Large intestine (tissue), 3 donors: ENCODE measurements around the gene MAML3. TPM values are rescaled to one million over a fixed set of nuclear protein-coding genes. Genes with fewer than 3 reads are reported as not detected.
A peak's percentile ranks its signal among the peaks of the same experiment; 100 is the strongest.

Experiments
- DNase-seq, 2 donors: peaks; one replicate each; pipeline versions ENCODE4 v3.0.0 to v3.0.0-alpha.2; 2013
- H3K27ac ChIP-seq: one replicate; pipeline ENCODE4 v1.5.1; 2013; ENCODE audit warnings: low read length
- H3K27me3 ChIP-seq: 2 replicates; pipeline ENCODE4 v1.6.1; 2013; ENCODE audit warnings: low read length; ENCODE audit not compliant: control insufficient read depth, insufficient read depth
- H3K36me3 ChIP-seq: 2 replicates; pipeline ENCODE4 v1.6.1; 2013; ENCODE audit warnings: low read length; ENCODE audit not compliant: control insufficient read depth, insufficient read depth
- H3K4me1 ChIP-seq: one replicate; pipeline ENCODE4 v1.6.1; 2013; ENCODE audit warnings: low read length; ENCODE audit not compliant: control insufficient read depth, insufficient read depth
- H3K4me3 ChIP-seq: one replicate; pipeline ENCODE4 v1.5.1; 2013; ENCODE audit warnings: low read length
- H3K9me3 ChIP-seq: one replicate; pipeline ENCODE4 v1.6.1; 2013; ENCODE audit warnings: mild to moderate bottlenecking, low read depth, low read length, moderate library complexity; ENCODE audit not compliant: control insufficient read depth
- WGBS: methylation state at CpG from one replicate; pipeline ENCODE4 v1.1.5; 2013; ENCODE audit warnings: low lambda C conversion rate; ENCODE audit not compliant: insufficient coverage; 5-methylcytosine and 5-hydroxymethylcytosine counted together
- polyA plus RNA-seq: library from polyadenylated mRNA; unstranded; fragments of 120-200 nt; gene quantifications from one replicate; pipeline ENCODE4 v1.2.1, GENCODE V29; 2013

Gene MAML3
- polyA plus RNA-seq, 1 donor: 10.6 TPM

DNA sequence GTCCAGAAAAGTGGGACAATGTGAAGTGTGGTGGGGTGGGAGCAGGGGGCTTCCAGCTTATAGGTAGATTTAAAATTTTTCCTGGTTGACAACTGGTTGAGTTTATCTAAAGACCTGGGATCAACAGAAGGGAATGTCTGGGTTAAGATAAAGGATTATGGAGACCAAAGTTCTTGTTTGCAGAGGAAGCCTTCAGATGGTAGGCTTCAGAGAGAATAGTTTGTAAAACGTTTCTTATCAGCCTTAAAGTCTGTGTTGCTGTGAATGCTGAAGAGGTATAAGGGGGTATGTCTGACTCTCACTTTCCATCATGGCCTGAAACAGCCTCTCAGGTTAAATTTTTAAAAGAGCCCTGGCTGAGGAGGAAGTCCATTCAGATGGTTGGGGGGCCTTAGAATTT, 467.9 kb downstream of the MAML3 start:
- H3K36me3 ChIP-seq: peaks cover 30% of the 10 kb centered on the region
- peak in 1 of 2 donors; percentile 66 for DNase-seq
- H3K27ac ChIP-seq: no peak overlapping the region
- no CpG with 5 or more reads among the region's 1 CpG for WGBS
- H3K9me3 ChIP-seq: no peaks in the 10 kb centered on the region
- H3K4me3 ChIP-seq: no peak overlapping the region
- H3K27me3 ChIP-seq: no peaks in the 10 kb centered on the region
- H3K4me1 ChIP-seq: peaks cover 59% of the 10 kb centered on the region

- Histone ChIP-seq H3K4me1 (peaks cover 53% of the 10 kb centered on the region), H3K9me3 (no peaks in the 10 kb centered on the region), H3K36me3 (peaks cover 40% of the 10 kb centered on the region), H3K4me3 (no peak overlapping the region), H3K27ac (no peak overlapping the region), H3K27me3 (no peaks in the 10 kb centered on the region)
- WGBS: no CpG with 5 or more reads among the region's 5 CpGs
- DNase-seq: no peak
Observed at GRCh38 chr4:139685180-139685579, 468.8 kb downstream of the MAML3 start.

GRCh38 chr4:139684351-139684750, 469.6 kb downstream of the MAML3 start:
- Histone ChIP-seq H3K9me3 (no peaks in the 10 kb centered on the region), H3K4me3 (no peak overlapping the region), H3K4me1 (peaks cover 45% of the 10 kb centered on the region), H3K36me3 (peaks cover 42% of the 10 kb centered on the region), H3K27ac (no peak overlapping the region), H3K27me3 (no peaks in the 10 kb centered on the region)
- WGBS: no CpG with 5 or more reads among the region's 1 CpG
- no peak for DNase-seq

- Histone ChIP-seq H3K4me3 (no peak overlapping the region), H3K36me3 (peaks cover 52% of the 10 kb centered on the region), H3K27ac (no peak overlapping the region), H3K9me3 (no peaks in the 10 kb centered on the region), H3K27me3 (no peaks in the 10 kb centered on the region), H3K4me1 (peaks cover 31% of the 10 kb centered on the region)
- 83% methylated on average over 1 of the region's 6 CpGs for WGBS
- no peak for DNase-seq
Observed at GRCh38 chr4:139682741-139683151, 471.2 kb downstream of the MAML3 start.

DNA sequence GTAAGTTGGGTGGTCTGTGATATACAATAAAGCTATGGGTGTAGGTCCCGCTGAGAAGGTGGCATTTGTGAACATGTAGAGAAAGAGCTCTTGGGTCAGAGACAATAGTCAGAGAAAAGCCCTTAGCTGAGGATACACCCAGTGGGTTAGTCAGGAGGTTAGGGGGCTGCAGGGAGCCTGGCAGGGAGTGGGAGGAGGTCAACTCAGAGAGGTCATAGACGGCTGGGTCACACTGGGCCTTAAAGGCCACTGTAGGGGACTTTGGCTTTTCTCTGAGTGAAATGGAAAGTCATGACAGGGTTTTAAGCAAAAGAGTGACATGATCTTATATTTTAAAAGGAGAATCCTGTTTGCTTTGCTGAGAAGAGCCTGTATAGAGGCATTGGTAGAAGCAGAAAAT, 471.7 kb downstream of the MAML3 start:
- Histone ChIP-seq H3K27me3 (no peaks in the 10 kb centered on the region), H3K4me1 (peaks cover 27% of the 10 kb centered on the region), H3K4me3 (no peak overlapping the region), H3K36me3 (peaks cover 49% of the 10 kb centered on the region), H3K27ac (no peak overlapping the region), H3K9me3 (no peaks in the 10 kb centered on the region)
- no peak for DNase-seq
- no CpG with 5 or more reads among the region's 2 CpGs for WGBS

GRCh38 chr4:139676913-139677585, 476.9 kb downstream of the MAML3 start:
- no peak for DNase-seq
- Histone ChIP-seq H3K4me3 (no peak overlapping the region), H3K27ac (no peak overlapping the region), H3K27me3 (no peaks in the 10 kb centered on the region), H3K9me3 (no peaks in the 10 kb centered on the region), H3K4me1 (peaks cover under 1% of the 10 kb centered on the region), H3K36me3 (peaks cover 48% of the 10 kb centered on the region)
- WGBS: no CpG with 5 or more reads among the region's 4 CpGs

GRCh38 chr4:139676365-139676764, 477.6 kb downstream of the MAML3 start:
- peaks cover 43% of the 10 kb centered on the region for H3K36me3 ChIP-seq
- no peaks in the 10 kb centered on the region for H3K9me3 ChIP-seq
- no peaks in the 10 kb centered on the region for H3K4me1 ChIP-seq
- no peaks in the 10 kb centered on the region for H3K27me3 ChIP-seq
- no peak for DNase-seq
- no peak overlapping the region for H3K27ac ChIP-seq
- no peak overlapping the region for H3K4me3 ChIP-seq
- WGBS: no CpG with 5 or more reads among the region's 2 CpGs

- peaks cover 38% of the 10 kb centered on the region for H3K36me3 ChIP-seq
Observed at GRCh38 chr4:139675651-139676050, 478.3 kb downstream of the MAML3 start.

GRCh38 chr4:139674875-139675550, 479.0 kb downstream of the MAML3 start:
- H3K4me1 ChIP-seq: peaks cover 10% of the 10 kb centered on the region
- no peaks in the 10 kb centered on the region for H3K9me3 ChIP-seq
- no peak overlapping the region for H3K4me3 ChIP-seq
- no peaks in the 10 kb centered on the region for H3K27me3 ChIP-seq
- H3K27ac ChIP-seq: no peak overlapping the region
- H3K36me3 ChIP-seq: peaks cover 33% of the 10 kb centered on the region
- WGBS: no CpG with 5 or more reads among the region's 10 CpGs
- no peak for DNase-seq

More at GRCh38 chr4:139675651-139676050, 478.3 kb downstream of the MAML3 start:
- Histone ChIP-seq H3K27ac (no peak overlapping the region), H3K4me1 (peaks cover 4% of the 10 kb centered on the region), H3K27me3 (no peaks in the 10 kb centered on the region), H3K9me3 (no peaks in the 10 kb centered on the region), H3K4me3 (no peak overlapping the region)
- WGBS: no CpG with 5 or more reads among the region's 9 CpGs
- no peak for DNase-seq

DNA sequence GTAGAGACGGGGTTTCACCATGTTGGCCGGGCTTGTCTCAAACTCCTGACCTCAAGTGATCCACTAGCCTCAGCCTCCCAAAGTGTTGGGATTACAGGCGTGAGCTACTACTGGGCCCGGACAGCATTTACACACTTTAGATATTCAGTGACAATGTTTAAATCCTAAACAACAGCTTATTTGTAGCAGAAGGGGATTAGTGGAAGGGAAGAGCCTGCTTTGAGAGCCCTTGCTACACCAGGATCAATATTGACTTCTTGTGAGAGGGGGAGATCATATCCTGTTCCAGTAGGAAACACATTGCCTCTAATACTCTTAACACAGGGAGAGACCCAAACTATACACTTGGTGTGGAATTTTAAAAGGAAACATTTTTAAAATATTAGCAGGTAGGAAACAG, 481.3 kb downstream of the MAML3 start:
- WGBS: no CpG with 5 or more reads among the region's 4 CpGs
- no peak for DNase-seq

More for the DNA sequence above, 481.3 kb downstream of the MAML3 start:
- Histone ChIP-seq H3K4me1 (peaks cover 24% of the 10 kb centered on the region), H3K27me3 (no peaks in the 10 kb centered on the region), H3K4me3 (no peak overlapping the region), H3K9me3 (no peaks in the 10 kb centered on the region), H3K36me3 (peaks cover 21% of the 10 kb centered on the region), H3K27ac (no peak overlapping the region)
